Activated CD8-positive, alpha-beta T cell treated with anti-CD3 and anti-CD28 coated beads for 36 hours (primary cell): ENCODE results near the gene PIK3R3. TPM values are rescaled to one million over a fixed set of nuclear protein-coding genes. Genes with fewer than 3 reads are reported as not detected.

Experiments used
- ATAC-seq: fragments of 200-7000 bp; cut with Tn5 transposase; one replicate; pipeline ENCODE4 v1.10.0; 2021; ENCODE audit warnings: mild to moderate bottlenecking, moderate library complexity
- CTCF ChIA-PET: fragments of 350-600 bp; sonication (Branson Sonifier 250); formaldehyde crosslinking; loops from one replicate; lab custom pipeline; 2021; ENCODE audit warnings: antibody characterized with exemption; lab: Charles Lee
- POLR2A ChIA-PET: fragments of 350-600 bp; sonication (Branson Sonifier 250); formaldehyde crosslinking; loops from one replicate; lab custom pipeline; 2021; ENCODE audit warnings: antibody characterized with exemption; lab: Charles Lee
- DNase-seq: peaks from one replicate; pipeline ENCODE4 v3.0.0-alpha.2; 2020
- H3K27ac Mint-ChIP-seq: one replicate; pipeline ENCODE4 v1.8.0; 2021; ENCODE audit warnings: mild to moderate bottlenecking, mixed read lengths
- H3K27me3 Mint-ChIP-seq: one replicate; pipeline ENCODE4 v1.8.0; 2021; ENCODE audit warnings: mixed read lengths
- H3K36me3 Mint-ChIP-seq: one replicate; pipeline ENCODE4 v1.8.0; 2021; ENCODE audit warnings: low read depth, mixed read lengths
- H3K4me1 Mint-ChIP-seq: one replicate; pipeline ENCODE4 v1.8.0; 2021; ENCODE audit warnings: low read depth, mixed read lengths
- H3K4me3 Mint-ChIP-seq: one replicate; pipeline ENCODE4 v1.8.0; 2021; ENCODE audit warnings: mild to moderate bottlenecking, moderate library complexity, mixed read lengths
- H3K9me3 Mint-ChIP-seq: one replicate; pipeline ENCODE4 v1.8.0; 2021; ENCODE audit warnings: mixed read lengths
- intact Hi-C: fragments of 100-400 bp; cut with micrococcal nuclease; formaldehyde crosslinking; loops from one replicate; pipeline ENCODE4 v1.10.0; 2022
- total RNA-seq, 2 experiments: library from RNA; stranded (reverse); gene quantifications; one replicate each; pipeline ENCODE4 v1.2.3, GENCODE V29; 2021
- TF ChIP-seq, protein P1 (sequence below): fragments of 200-600 bp; IDR thresholded peaks from one replicate; pipeline ENCODE4 v1.8.0; 2022; ENCODE audit warnings: antibody characterized with exemption, mild to moderate bottlenecking

The PIK3R3 gene
- total RNA-seq, 2 experiments from 2014 or later: 1.3 to 1.4 TPM

DNA sequence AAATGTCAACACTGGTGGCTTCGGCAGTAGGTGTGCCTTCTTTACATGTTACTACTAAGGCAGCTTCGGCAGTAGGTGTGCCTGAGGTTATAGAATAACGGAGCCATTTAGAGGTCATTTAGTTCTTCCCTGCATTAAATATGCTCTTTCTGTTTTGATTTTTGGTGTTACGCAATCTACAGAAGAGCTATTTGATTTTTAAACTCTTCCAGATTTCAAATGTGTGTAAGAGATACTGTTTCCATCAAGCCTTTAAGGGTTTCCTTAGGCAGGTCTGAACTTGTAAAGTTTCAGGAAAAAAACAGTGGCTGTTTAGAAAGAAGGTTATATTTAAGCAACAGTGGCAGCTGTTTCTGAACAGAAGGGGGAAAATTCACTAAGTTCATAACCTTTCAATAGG is 54.8 kb downstream of the PIK3R3 start:
- no peak for ATAC-seq
- intact Hi-C loops: no loop called here
- TF ChIP-seq, protein P1, sequence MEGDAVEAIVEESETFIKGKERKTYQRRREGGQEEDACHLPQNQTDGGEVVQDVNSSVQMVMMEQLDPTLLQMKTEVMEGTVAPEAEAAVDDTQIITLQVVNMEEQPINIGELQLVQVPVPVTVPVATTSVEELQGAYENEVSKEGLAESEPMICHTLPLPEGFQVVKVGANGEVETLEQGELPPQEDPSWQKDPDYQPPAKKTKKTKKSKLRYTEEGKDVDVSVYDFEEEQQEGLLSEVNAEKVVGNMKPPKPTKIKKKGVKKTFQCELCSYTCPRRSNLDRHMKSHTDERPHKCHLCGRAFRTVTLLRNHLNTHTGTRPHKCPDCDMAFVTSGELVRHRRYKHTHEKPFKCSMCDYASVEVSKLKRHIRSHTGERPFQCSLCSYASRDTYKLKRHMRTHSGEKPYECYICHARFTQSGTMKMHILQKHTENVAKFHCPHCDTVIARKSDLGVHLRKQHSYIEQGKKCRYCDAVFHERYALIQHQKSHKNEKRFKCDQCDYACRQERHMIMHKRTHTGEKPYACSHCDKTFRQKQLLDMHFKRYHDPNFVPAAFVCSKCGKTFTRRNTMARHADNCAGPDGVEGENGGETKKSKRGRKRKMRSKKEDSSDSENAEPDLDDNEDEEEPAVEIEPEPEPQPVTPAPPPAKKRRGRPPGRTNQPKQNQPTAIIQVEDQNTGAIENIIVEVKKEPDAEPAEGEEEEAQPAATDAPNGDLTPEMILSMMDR: no peak
- Mint-ChIP-seq H3K4me3 (no peak overlapping the region), H3K4me1 (no peaks in the 10 kb centered on the region), H3K27me3 (peaks cover 3% of the 10 kb centered on the region), H3K27ac (no peak overlapping the region), H3K36me3 (no peaks in the 10 kb centered on the region), H3K9me3 (no peaks in the 10 kb centered on the region)
- POLR2A ChIA-PET: no interaction called here
- DNase-seq: no peak
- CTCF ChIA-PET: no interaction called here

DNA sequence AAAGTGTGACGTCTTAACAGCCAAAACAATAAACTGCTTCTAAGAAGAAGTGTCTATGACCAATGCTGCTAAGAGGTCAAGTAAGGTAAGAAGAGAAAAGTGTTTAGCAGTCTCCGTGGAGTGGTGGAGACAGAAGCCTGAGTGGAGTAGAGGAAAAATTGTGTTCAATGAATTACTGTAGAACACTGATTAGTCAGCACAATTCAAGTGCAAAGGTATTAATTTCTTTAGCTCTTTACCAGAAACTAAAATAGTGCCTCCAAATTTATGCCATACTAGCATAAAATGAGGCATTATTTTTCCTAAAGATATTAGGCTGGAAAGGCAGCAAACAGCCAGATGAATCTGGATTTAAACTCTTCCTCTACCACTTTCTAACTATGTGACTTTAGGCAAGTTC is 56.1 kb downstream of the PIK3R3 start:
- H3K27ac Mint-ChIP-seq: no peak overlapping the region
- intact Hi-C loops: no loop called here
- H3K27me3 Mint-ChIP-seq: peaks cover under 1% of the 10 kb centered on the region
- DNase-seq (no peak), ATAC-seq (no peak)
- TF ChIP-seq, protein P1: no peak
- no peak overlapping the region for H3K4me3 Mint-ChIP-seq
- ChIA-PET CTCF (no interaction called here), POLR2A (interaction anchor here (1.1 kb wide), 1 partner anchor 13 kb away, joined by 3 read pairs; no protein-coding TSS in a partner anchor)
- no peaks in the 10 kb centered on the region for H3K36me3 Mint-ChIP-seq
- H3K9me3 Mint-ChIP-seq: no peaks in the 10 kb centered on the region
- H3K4me1 Mint-ChIP-seq: no peaks in the 10 kb centered on the region

GRCh38 chr1:46072975-46073374 is 59.5 kb downstream of the PIK3R3 start:
- DNase-seq: no peak
- intact Hi-C loops: no loop called here
- Mint-ChIP-seq H3K27ac (no peak overlapping the region), H3K27me3 (no peaks in the 10 kb centered on the region), H3K4me1 (no peaks in the 10 kb centered on the region), H3K4me3 (no peak overlapping the region), H3K9me3 (no peaks in the 10 kb centered on the region), H3K36me3 (no peaks in the 10 kb centered on the region)
- TF ChIP-seq, protein P1: no peak
- ChIA-PET POLR2A (no interaction called here), CTCF (interaction anchor here (1.5 kb wide), 1 partner anchor 11 kb away, joined by 4 read pairs; no protein-coding TSS in a partner anchor)
- no peak for ATAC-seq

- ChIA-PET CTCF (interaction anchor here (1.0 to 1.6 kb wide), 2 partner anchors 10 to 154 kb away, joined by 4 to 6 read pairs; no protein-coding TSS in a partner anchor), POLR2A (no interaction called here)
- Mint-ChIP-seq H3K27ac (no peak overlapping the region), H3K36me3 (no peaks in the 10 kb centered on the region), H3K4me1 (peaks cover 3% of the 10 kb centered on the region), H3K4me3 (no peak overlapping the region), H3K9me3 (no peaks in the 10 kb centered on the region), H3K27me3 (no peaks in the 10 kb centered on the region)
- intact Hi-C loops: no loop called here
- no peak for DNase-seq
- no peak for ATAC-seq
- TF ChIP-seq, protein P1: no peak
Observed at GRCh38 chr1:46070164-46070814, 62.1 kb downstream of the PIK3R3 start.

DNA sequence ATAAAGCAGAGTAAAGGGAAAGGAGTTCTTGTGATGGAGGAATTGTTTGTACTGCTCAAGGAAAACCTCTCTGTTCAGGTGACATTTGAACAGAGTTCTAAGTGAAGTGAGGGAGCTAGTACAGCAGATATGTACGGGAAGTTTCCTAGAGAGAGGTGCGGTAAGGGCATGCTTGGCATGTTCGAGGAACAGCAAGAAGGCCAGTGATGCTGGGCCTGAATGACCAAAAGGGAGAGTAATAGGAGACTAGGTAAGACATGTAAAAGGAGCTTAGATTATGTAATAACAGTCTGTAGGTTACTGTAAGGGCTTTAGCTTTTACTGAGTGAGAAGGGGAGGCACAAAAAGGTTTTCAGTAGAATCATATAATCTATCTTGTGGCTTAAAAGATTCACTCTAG is 63.9 kb downstream of the PIK3R3 start:
- H3K27me3 Mint-ChIP-seq: no peaks in the 10 kb centered on the region
- H3K9me3 Mint-ChIP-seq: no peaks in the 10 kb centered on the region
- TF ChIP-seq, protein P1: no peak
- no peak overlapping the region for H3K27ac Mint-ChIP-seq
- CTCF ChIA-PET: interaction anchor here (1.6 kb wide), 1 partner anchor 155 kb away, joined by 4 read pairs; no protein-coding TSS in a partner anchor
- no peak overlapping the region for H3K4me3 Mint-ChIP-seq
- peaks cover 12% of the 10 kb centered on the region for H3K4me1 Mint-ChIP-seq
- no peaks in the 10 kb centered on the region for H3K36me3 Mint-ChIP-seq
- DNase-seq (no peak), ATAC-seq (no peak)
- POLR2A ChIA-PET: no interaction called here
- intact Hi-C loops: no loop called here
